Neural cell (in vitro differentiated cells): Measurements from ENCODE around the gene PPP2CA. TPM values are rescaled to one million over a fixed set of nuclear protein-coding genes. Genes with fewer than 3 reads are reported as not detected.
A peak's percentile ranks its signal among the peaks of the same experiment; 100 is the strongest.

Experiments
- H2AFZ ChIP-seq: fragments of 200-600, 300-800 bp; sonication (generic), shearing (Covaris generic); 2 replicates; pipeline ENCODE4 v1.6.0; 2014; ENCODE audit warnings: low read depth, mild to moderate bottlenecking, antibody characterized with exemption, low read length, moderate library complexity
- H3F3A ChIP-seq: fragments of 200-600 bp; shearing (Covaris generic); 2 replicates; pipeline ENCODE4 v1.6.1; 2016; ENCODE audit warnings: mild to moderate bottlenecking, moderate library complexity, mixed read lengths, antibody characterized with exemption, low read length; ENCODE audit not compliant: insufficient read depth, poor library complexity, severe bottlenecking
- H3K27ac ChIP-seq: fragments of 200-600, 300-800 bp; sonication (generic), shearing (Covaris generic); 2 replicates; pipeline ENCODE4 v1.5.1; 2014; ENCODE audit warnings: mild to moderate bottlenecking, low read length, moderate library complexity
- H3K27me3 ChIP-seq: fragments of 300-800, 200-600 bp; sonication (generic), shearing (Covaris generic); 2 replicates; pipeline ENCODE4 v1.6.0; 2014; ENCODE audit warnings: mild to moderate bottlenecking, low read depth, low read length, moderate library complexity; ENCODE audit not compliant: insufficient read depth
- H3K36me3 ChIP-seq: fragments of 300-800, 200-600 bp; sonication (generic), shearing (Covaris generic); 2 replicates; pipeline ENCODE4 v1.5.1; 2014; ENCODE audit warnings: mild to moderate bottlenecking, antibody characterized with exemption, low read length, moderate library complexity; ENCODE audit not compliant: insufficient read depth
- H3K4me2 ChIP-seq: fragments of 300-800, 200-600 bp; sonication (generic), shearing (Covaris generic); 2 replicates; pipeline ENCODE4 v1.6.0; 2014; ENCODE audit warnings: mild to moderate bottlenecking, low read length
- H3K4me3 ChIP-seq: fragments of 300-800, 200-600 bp; sonication (generic), shearing (Covaris generic); 2 replicates; pipeline ENCODE4 v1.5.1; 2014; ENCODE audit warnings: mild to moderate bottlenecking, low read length, moderate library complexity
- H3K79me2 ChIP-seq: fragments of 200-600 bp; shearing (Covaris generic); replicated peaks from 2 replicates; pipeline ENCODE4 v1.6.0; 2014; ENCODE audit warnings: mild to moderate bottlenecking, low read length, moderate library complexity; ENCODE audit not compliant: insufficient read depth
- H3K9ac ChIP-seq: fragments of 300-800, 200-600 bp; sonication (generic), shearing (Covaris generic); 2 replicates; pipeline ENCODE4 v1.6.1; 2016; ENCODE audit warnings: mild to moderate bottlenecking, low read length, mixed read lengths
- H3K9me2 ChIP-seq: fragments of 200-600 bp; shearing (Covaris generic); 2 replicates; pipeline ENCODE4 v1.6.1; 2016; ENCODE audit warnings: mild to moderate bottlenecking, low read length, mixed read lengths; ENCODE audit not compliant: insufficient read depth
- H3K9me3 ChIP-seq: fragments of 200-600, 300-800 bp; sonication (generic), shearing (Covaris generic); 2 replicates; pipeline ENCODE4 v1.6.1; 2016; ENCODE audit warnings: mild to moderate bottlenecking, mixed run types, low read length, moderate library complexity, mixed read lengths
- H4K20me1 ChIP-seq: fragments of 200-600 bp; shearing (Covaris generic); 2 replicates; pipeline ENCODE4 v1.6.1; 2016; ENCODE audit warnings: mild to moderate bottlenecking, mixed run types; ENCODE audit not compliant: insufficient read depth
- EP300 ChIP-seq: fragments of 450-650 bp; conservative IDR thresholded peaks from 2 replicates; pipeline ENCODE4 v1.6.1; 2014; ENCODE audit warnings: antibody characterized with exemption, mild to moderate bottlenecking, moderate library complexity; ENCODE audit not compliant: poor library complexity, severe bottlenecking
- EZH2 ChIP-seq: fragments of 200-600, 300-800 bp; shearing (Covaris generic), sonication (generic); IDR thresholded peaks from 2 replicates; pipeline ENCODE4 v1.6.1; 2014; ENCODE audit warnings: antibody characterized with exemption, low read length, borderline replicate concordance, mild to moderate bottlenecking; ENCODE audit not compliant: insufficient read depth, poor library complexity, severe bottlenecking
- MXI1 ChIP-seq: fragments of 450-650 bp; conservative IDR thresholded peaks from 2 replicates; pipeline ENCODE4 v1.6.1; 2014; ENCODE audit warnings: antibody characterized with exemption, mild to moderate bottlenecking; ENCODE audit not compliant: poor library complexity, severe bottlenecking
- POLR2AphosphoS5 ChIP-seq: IDR thresholded peaks from 2 replicates; pipeline ENCODE4 v1.6.1; 2012
- RAD21 ChIP-seq: fragments of 450-650 bp; conservative IDR thresholded peaks from 2 replicates; pipeline ENCODE4 v1.6.1; 2014; ENCODE audit warnings: antibody characterized with exemption, mild to moderate bottlenecking, moderate library complexity
- SMC3 ChIP-seq: fragments of 450-650 bp; conservative IDR thresholded peaks from 2 replicates; pipeline ENCODE4 v1.6.1; 2014; ENCODE audit warnings: antibody characterized with exemption, mild to moderate bottlenecking, moderate library complexity; ENCODE audit not compliant: poor library complexity
- TAF1 ChIP-seq: IDR thresholded peaks from 2 replicates; pipeline ENCODE4 v1.6.1; 2012; ENCODE audit warnings: low read depth
- polyA plus RNA-seq: library from polyadenylated mRNA; depleted of rRNA; stranded (reverse); fragments of >200 nt; gene quantifications from 2 replicates; pipeline ENCODE4 v1.2.3, GENCODE V29; 2014
- TF ChIP-seq, protein P1 (sequence below): fragments of 450-650 bp; IDR thresholded peaks from 2 replicates; pipeline ENCODE4 v1.5.1; 2014; ENCODE audit warnings: antibody characterized with exemption, mild to moderate bottlenecking, moderate library complexity; ENCODE audit not compliant: poor library complexity, severe bottlenecking
- TF ChIP-seq, protein P2 (sequence below): IDR thresholded peaks from 2 replicates; pipeline ENCODE4 v1.6.1; 2012; ENCODE audit warnings: borderline replicate concordance

The PPP2CA gene
- polyA plus RNA-seq, 1 donor from 2014 or later = 251 TPM

DNA sequence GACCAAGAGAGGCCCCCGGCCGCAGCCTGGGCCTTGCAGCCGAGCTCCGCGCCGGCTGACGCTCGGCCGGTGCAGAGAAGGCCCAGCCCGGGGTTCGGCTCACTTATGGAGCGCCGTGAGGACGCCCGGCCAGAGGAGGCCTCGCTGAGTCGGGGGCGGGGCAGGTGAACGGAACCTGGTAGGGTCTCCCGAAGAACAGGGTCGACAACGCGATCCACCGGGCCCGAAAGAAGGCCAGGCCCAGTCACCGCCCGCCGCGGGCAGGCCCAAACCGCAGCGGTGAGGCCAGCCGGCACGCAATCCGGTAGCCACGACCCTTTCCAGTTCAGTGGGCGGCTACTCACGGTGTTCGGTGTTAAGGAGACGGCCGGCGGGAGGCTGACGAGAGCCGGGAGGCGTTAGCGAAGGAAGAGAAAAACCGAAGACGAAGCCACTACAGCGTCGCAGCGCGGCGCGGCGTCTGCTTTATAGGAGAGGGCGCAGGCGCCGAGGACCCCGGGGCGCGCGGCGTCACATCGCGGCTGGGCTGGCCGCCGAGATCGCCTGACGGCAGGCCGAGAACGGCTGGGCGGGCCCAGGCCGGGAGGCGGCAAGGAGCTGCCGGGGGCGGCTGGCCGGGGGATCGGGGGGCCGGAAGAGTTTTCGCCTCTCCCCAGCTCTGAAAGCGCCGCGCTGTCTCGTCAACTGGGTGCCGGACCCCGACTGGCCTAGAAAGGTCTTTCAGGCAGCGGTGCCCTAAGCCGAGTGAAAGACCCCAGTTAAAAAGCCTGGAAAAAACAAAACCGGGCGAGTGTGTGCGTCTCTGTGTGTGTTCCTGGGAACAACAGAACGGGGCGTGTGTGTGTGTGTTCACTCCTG lies 49.1 kb downstream of the PPP2CA start, which contains the start of gene SKP1:
Gene SKP1 (minus strand): TSS at position 440 of the 858 bp plus-strand sequence. CDS start 2,928 bp downstream, outside the sequence.
- H3K4me3 ChIP-seq = peak within 1 kb of the TSS; percentile 99
- peaks cover 6% of the 10 kb centered on the region for H4K20me1 ChIP-seq
- H3K9me3 ChIP-seq = no peaks in the 10 kb centered on the region
- H3K79me2 ChIP-seq = peaks cover 41% of the 10 kb centered on the region
- TF ChIP-seq POLR2AphosphoS5 = peak; percentile 95
- no peak for TF ChIP-seq EZH2
- TF ChIP-seq MXI1 = peak; percentile 54
- peak; percentile 53 for TF ChIP-seq EP300
- peak; percentile 18 for TF ChIP-seq TAF1
- TF ChIP-seq SMC3 = peak; percentile 40
- TF ChIP-seq, protein P1, sequence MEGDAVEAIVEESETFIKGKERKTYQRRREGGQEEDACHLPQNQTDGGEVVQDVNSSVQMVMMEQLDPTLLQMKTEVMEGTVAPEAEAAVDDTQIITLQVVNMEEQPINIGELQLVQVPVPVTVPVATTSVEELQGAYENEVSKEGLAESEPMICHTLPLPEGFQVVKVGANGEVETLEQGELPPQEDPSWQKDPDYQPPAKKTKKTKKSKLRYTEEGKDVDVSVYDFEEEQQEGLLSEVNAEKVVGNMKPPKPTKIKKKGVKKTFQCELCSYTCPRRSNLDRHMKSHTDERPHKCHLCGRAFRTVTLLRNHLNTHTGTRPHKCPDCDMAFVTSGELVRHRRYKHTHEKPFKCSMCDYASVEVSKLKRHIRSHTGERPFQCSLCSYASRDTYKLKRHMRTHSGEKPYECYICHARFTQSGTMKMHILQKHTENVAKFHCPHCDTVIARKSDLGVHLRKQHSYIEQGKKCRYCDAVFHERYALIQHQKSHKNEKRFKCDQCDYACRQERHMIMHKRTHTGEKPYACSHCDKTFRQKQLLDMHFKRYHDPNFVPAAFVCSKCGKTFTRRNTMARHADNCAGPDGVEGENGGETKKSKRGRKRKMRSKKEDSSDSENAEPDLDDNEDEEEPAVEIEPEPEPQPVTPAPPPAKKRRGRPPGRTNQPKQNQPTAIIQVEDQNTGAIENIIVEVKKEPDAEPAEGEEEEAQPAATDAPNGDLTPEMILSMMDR = no peak
- TF ChIP-seq, protein P2, sequence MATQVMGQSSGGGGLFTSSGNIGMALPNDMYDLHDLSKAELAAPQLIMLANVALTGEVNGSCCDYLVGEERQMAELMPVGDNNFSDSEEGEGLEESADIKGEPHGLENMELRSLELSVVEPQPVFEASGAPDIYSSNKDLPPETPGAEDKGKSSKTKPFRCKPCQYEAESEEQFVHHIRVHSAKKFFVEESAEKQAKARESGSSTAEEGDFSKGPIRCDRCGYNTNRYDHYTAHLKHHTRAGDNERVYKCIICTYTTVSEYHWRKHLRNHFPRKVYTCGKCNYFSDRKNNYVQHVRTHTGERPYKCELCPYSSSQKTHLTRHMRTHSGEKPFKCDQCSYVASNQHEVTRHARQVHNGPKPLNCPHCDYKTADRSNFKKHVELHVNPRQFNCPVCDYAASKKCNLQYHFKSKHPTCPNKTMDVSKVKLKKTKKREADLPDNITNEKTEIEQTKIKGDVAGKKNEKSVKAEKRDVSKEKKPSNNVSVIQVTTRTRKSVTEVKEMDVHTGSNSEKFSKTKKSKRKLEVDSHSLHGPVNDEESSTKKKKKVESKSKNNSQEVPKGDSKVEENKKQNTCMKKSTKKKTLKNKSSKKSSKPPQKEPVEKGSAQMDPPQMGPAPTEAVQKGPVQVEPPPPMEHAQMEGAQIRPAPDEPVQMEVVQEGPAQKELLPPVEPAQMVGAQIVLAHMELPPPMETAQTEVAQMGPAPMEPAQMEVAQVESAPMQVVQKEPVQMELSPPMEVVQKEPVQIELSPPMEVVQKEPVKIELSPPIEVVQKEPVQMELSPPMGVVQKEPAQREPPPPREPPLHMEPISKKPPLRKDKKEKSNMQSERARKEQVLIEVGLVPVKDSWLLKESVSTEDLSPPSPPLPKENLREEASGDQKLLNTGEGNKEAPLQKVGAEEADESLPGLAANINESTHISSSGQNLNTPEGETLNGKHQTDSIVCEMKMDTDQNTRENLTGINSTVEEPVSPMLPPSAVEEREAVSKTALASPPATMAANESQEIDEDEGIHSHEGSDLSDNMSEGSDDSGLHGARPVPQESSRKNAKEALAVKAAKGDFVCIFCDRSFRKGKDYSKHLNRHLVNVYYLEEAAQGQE = peak; percentile 69
- peak; percentile 26 for TF ChIP-seq RAD21
- no peaks in the 10 kb centered on the region for H3K36me3 ChIP-seq
- no peaks in the 10 kb centered on the region for H3K9me2 ChIP-seq
- no peaks in the 10 kb centered on the region for H3K27me3 ChIP-seq
- H3F3A ChIP-seq = no peaks in the 10 kb centered on the region
- peak within 1 kb of the TSS; percentile 94 for H3K9ac ChIP-seq
- H2AFZ ChIP-seq = peak within 1 kb of the TSS; percentile 75
- peak within 1 kb of the TSS; percentile 97 for H3K4me2 ChIP-seq
- H3K27ac ChIP-seq = peak within 1 kb of the TSS; percentile 97

DNA sequence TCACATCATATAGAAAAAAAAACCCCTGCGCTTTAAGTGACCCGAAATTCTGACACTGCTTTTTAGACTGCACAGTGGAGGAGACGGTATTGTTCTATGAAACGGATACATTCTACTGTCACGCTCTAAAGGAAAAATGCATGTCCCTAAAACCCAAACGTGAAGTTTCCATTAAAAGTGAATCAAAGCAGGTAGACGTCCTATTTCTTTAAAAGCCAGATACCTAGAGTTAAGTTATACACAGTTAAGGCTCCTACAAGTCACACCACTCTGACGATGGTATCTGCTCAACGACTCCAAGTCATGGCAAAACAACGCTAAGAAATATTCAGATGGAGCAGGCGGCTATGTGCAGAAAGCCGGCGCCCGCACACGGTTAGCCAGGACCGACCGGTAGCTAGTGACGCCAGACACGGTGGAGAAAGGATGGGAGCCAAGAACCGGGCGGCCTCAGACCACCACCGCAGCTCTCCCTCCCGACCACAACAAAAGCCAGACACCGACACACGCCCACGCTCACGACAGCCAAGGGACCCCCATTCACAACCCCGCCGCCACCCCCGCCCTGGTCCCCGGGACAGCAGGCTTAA lies 49.9 kb downstream of the PPP2CA start:
- Histone ChIP-seq H3K36me3 (no peaks in the 10 kb centered on the region), H3K27ac (peak overlapping the region; percentile 97), H3K9me3 (no peaks in the 10 kb centered on the region), H3K9me2 (no peaks in the 10 kb centered on the region), H3K79me2 (peaks cover 48% of the 10 kb centered on the region), H4K20me1 (peaks cover 6% of the 10 kb centered on the region), H3K4me3 (peak overlapping the region; percentile 99), H3K27me3 (no peaks in the 10 kb centered on the region), H3K9ac (peak overlapping the region; percentile 94), H3F3A (no peaks in the 10 kb centered on the region), H2AFZ (peak overlapping the region; percentile 75), H3K4me2 (peak overlapping the region; percentile 97)
- TF ChIP-seq, protein P2 = no peak
- TF ChIP-seq EP300 = no peak
- no peak for TF ChIP-seq TAF1
- TF ChIP-seq, protein P1 = no peak
- TF ChIP-seq MXI1 = no peak
- TF ChIP-seq POLR2AphosphoS5 = no peak
- no peak for TF ChIP-seq SMC3
